ENCODE results near the gene SPECC1L. TPM values are rescaled to one million over a fixed set of nuclear protein-coding genes. Genes with fewer than 3 reads are reported as not detected.

SPECC1L gene
- total RNA-seq, 4 donors from 2014 or later: 50.4 to 125 (median 68.0) TPM

GRCh38 chr22:24418786-24419474, 148.3 kb downstream of the SPECC1L start:
- peaks cover 0 to 21% (median 0%) of the 10 kb centered on the region in 4 donors for H3K36me3 ChIP-seq
- DNase-seq: no peak
- in situ Hi-C loops (cut with MboI; ENCODE audit: low pct_ligation_motif_present in 1 of 4, low pct_unique_long_range_greater_than_20kb in 1 of 4, low sequenced_read_pairs in 3 of 4): loop anchor here in 2 of 4 donors (10.0 kb wide), 2 partner anchors 86 to 106 kb away; no protein-coding TSS in a partner anchor

GRCh38 chr22:24419475-24419850, 148.8 kb downstream of the SPECC1L start:
- DNase-seq: no peak
- intact Hi-C loops (cut with DNase I; ENCODE audit: low total_unique reads) (no loop called here), in situ Hi-C loops (cut with MboI; ENCODE audit: low pct_ligation_motif_present in 1 of 4, low pct_unique_long_range_greater_than_20kb in 1 of 4, low sequenced_read_pairs in 3 of 4) (loop anchor here in 2 of 4 donors (10.0 kb wide), 2 partner anchors 85 to 105 kb away; no protein-coding TSS in a partner anchor)
- H3K27me3 ChIP-seq: peaks cover 15% of the 10 kb centered on the region
- no peaks in the 10 kb centered on the region for H3K9me3 ChIP-seq
- 60% methylated on average over 6 of the region's 7 CpGs; no CpG with 5 or more reads in 1 of the 2 donors for WGBS, 2 donors (ENCODE audit: low coverage in 1 of 2)
- H3K4me1 ChIP-seq: peaks cover 0 to 10% (median 7%) of the 10 kb centered on the region in 4 donors
- TF ChIP-seq POLR2A (IDR thresholded peaks at IDR 0.05) (no peak), POLR2AphosphoS5 (IDR thresholded peaks at IDR 0.05) (no peak), CTCF (IDR thresholded peaks at IDR 0.05) (no peak), EP300 (IDR thresholded peaks at IDR 0.05; ENCODE audit: low read depth) (no peak)
- H3K36me3 ChIP-seq: peaks cover 0 to 21% (median 0%) of the 10 kb centered on the region in 4 donors
- H3K4me3 ChIP-seq: no peak overlapping the region
- H3K27ac ChIP-seq: no peak overlapping the region

More at GRCh38 chr22:24418786-24419474, 148.3 kb downstream of the SPECC1L start:
- H3K27me3 ChIP-seq: peaks cover 9% of the 10 kb centered on the region
- no peaks in the 10 kb centered on the region for H3K9me3 ChIP-seq
- peaks cover 0 to 4% (median 1%) of the 10 kb centered on the region in 4 donors for H3K4me1 ChIP-seq
- no peak overlapping the region for H3K27ac ChIP-seq
- no peak overlapping the region for H3K4me3 ChIP-seq
- 77% methylated on average over 14 of the region's 16 CpGs; no CpG with 5 or more reads in 1 of the 2 donors for WGBS, 2 donors (ENCODE audit: low coverage in 1 of 2)
- intact Hi-C loops (cut with DNase I; ENCODE audit: low total_unique reads): no loop called here
- no peak for TF ChIP-seq CTCF (IDR thresholded peaks at IDR 0.05)
- no peak for TF ChIP-seq EP300 (IDR thresholded peaks at IDR 0.05; ENCODE audit: low read depth)
- TF ChIP-seq POLR2A (IDR thresholded peaks at IDR 0.05): no peak
- TF ChIP-seq POLR2AphosphoS5 (IDR thresholded peaks at IDR 0.05): no peak

- Histone ChIP-seq H3K27ac (no peak overlapping the region), H3K4me1 (peaks cover 0 to 13% (median 11%) of the 10 kb centered on the region in 4 donors), H3K36me3 (peaks cover 0 to 13% (median 0%) of the 10 kb centered on the region in 4 donors), H3K4me3 (no peak overlapping the region), H3K27me3 (peaks cover 23% of the 10 kb centered on the region), H3K9me3 (no peaks in the 10 kb centered on the region)
- TF ChIP-seq EP300 (IDR thresholded peaks at IDR 0.05; ENCODE audit: low read depth): no peak
- TF ChIP-seq POLR2AphosphoS5 (IDR thresholded peaks at IDR 0.05): peak in 2 of 3 donors; percentile 9 to 13
- no peak for DNase-seq
- intact Hi-C loops (cut with DNase I; ENCODE audit: low total_unique reads): loop anchor here (10.0 kb wide), 1 partner anchor 84 kb away; no protein-coding TSS in a partner anchor
- in situ Hi-C loops (cut with MboI; ENCODE audit: low pct_ligation_motif_present in 1 of 4, low pct_unique_long_range_greater_than_20kb in 1 of 4, low sequenced_read_pairs in 3 of 4): loop anchor here in 1 of 4 donors (10.0 kb wide), 1 partner anchor 104 kb away; no protein-coding TSS in a partner anchor
- WGBS, 2 donors (ENCODE audit: low coverage in 1 of 2): 46% methylated on average over 13 of the region's 18 CpGs; no CpG with 5 or more reads in 1 of the 2 donors
Observed at GRCh38 chr22:24420072-24420976, 149.7 kb downstream of the SPECC1L start.

- TF ChIP-seq POLR2A (IDR thresholded peaks at IDR 0.05) (no peak), POLR2AphosphoS5 (IDR thresholded peaks at IDR 0.05) (no peak), EP300 (IDR thresholded peaks at IDR 0.05; ENCODE audit: low read depth) (no peak), CTCF (IDR thresholded peaks at IDR 0.05) (no peak)
- H3K9me3 ChIP-seq: no peaks in the 10 kb centered on the region
- H3K27me3 ChIP-seq: peaks cover 25% of the 10 kb centered on the region
- no peak overlapping the region for H3K4me3 ChIP-seq
- WGBS, 2 donors (ENCODE audit: low coverage in 1 of 2): 70% methylated on average over 11 of the region's 11 CpGs; no CpG with 5 or more reads in 1 of the 2 donors
- H3K27ac ChIP-seq: no peak overlapping the region
- H3K4me1 ChIP-seq: peaks cover 0 to 13% (median 11%) of the 10 kb centered on the region in 4 donors
- no peak for DNase-seq
- in situ Hi-C loops (cut with MboI; ENCODE audit: low pct_ligation_motif_present in 1 of 4, low pct_unique_long_range_greater_than_20kb in 1 of 4, low sequenced_read_pairs in 3 of 4): loop anchor here in 1 of 4 donors (10.0 kb wide), 1 partner anchor 104 kb away; no protein-coding TSS in a partner anchor
- peaks cover 0 to 6% (median 0%) of the 10 kb centered on the region in 4 donors for H3K36me3 ChIP-seq
- intact Hi-C loops (cut with DNase I; ENCODE audit: low total_unique reads): loop anchor here (10.0 kb wide), 1 partner anchor 84 kb away; no protein-coding TSS in a partner anchor
Observed at GRCh38 chr22:24420977-24421343, 150.3 kb downstream of the SPECC1L start.
